K562 (cell line): ENCODE data around the gene ARMC9. TPM values are rescaled to one million over a fixed set of nuclear protein-coding genes. Genes with fewer than 3 reads are reported as not detected.

ENCODE experiments used
- ATAC-seq: fragments of 200-7000 bp; cut with Tn5 transposase; 3 replicates; pipeline ENCODE4 v1.9.1; 2020; ENCODE audit warnings: moderate library complexity
- BruUV-seq: library from RNA; stranded (reverse); fragments of 400-500 nt; replicated peaks from 2 replicates; lab custom pipeline; 2021; lab: Mats Ljungman, UMichigan
- CTCF ChIA-PET: fragments of 300-600 bp; formaldehyde crosslinking; extraction: SDS; loops from one replicate; lab custom pipeline; 2021; ENCODE audit warnings: low intra/inter-chr PET ratio; lab: Yijun Ruan, JAX
- POLR2A ChIA-PET: fragments of 300-600, 350-650 bp; sonication (Branson Sonifier 250); formaldehyde crosslinking; extraction: SDS; loops from one replicate; lab custom pipeline; 2021; ENCODE audit warnings: antibody characterized with exemption, inconsistent platforms; lab: Yijun Ruan, JAX
- DNase-seq, 4 experiments: peaks; one replicate each; pipeline versions ENCODE4 v3.0.0 to v3.0.0-alpha.2; 2011 to 2018; ENCODE audit warnings: low spot score in 3 of 4, mixed read lengths in 3 of 4; ENCODE audit errors: extremely low read depth in 1 of 4
- FAIRE-seq: peaks from 2 replicates; lab custom pipeline; 2011; peaks lifted over from hg19 to GRCh38; lab: Jason Lieb, UNC
- H2AFZ ChIP-seq: 2 replicates; pipeline ENCODE4 v1.6.0; 2011; ENCODE audit warnings: low read depth, low read length, control low read depth, inconsistent platforms
- H3K27ac ChIP-seq: fragments of 200-600 bp; 3 replicates; pipeline ENCODE4 v1.8.0; 2011; ENCODE audit warnings: low read depth, mild to moderate bottlenecking, control low read depth, inconsistent platforms, low read length, moderate library complexity, mixed read lengths; ENCODE audit errors: extremely low read depth
- H3K27me3 ChIP-seq, 2 experiments: fragments of 300-600 bp in 1 of 2; 2 replicates in 1 of 2; 3 replicates in 1 of 2; pipeline versions ENCODE4 v1.6.0 to v1.8.0; 2011; ENCODE audit warnings: inconsistent platforms in 2 of 2, low read length in 2 of 2, mild to moderate bottlenecking in 1 of 2, mixed read lengths in 1 of 2, moderate library complexity in 1 of 2; ENCODE audit not compliant: control insufficient read depth in 2 of 2, insufficient read depth in 2 of 2
- H3K36me3 ChIP-seq: fragments of 300-600 bp; 3 replicates; pipeline ENCODE4 v1.8.0; 2011; ENCODE audit warnings: mild to moderate bottlenecking, low read length, inconsistent platforms; ENCODE audit not compliant: control insufficient read depth, insufficient read depth
- H3K4me1 ChIP-seq, 2 experiments: fragments of 200-600 bp in 1 of 2; replicated peaks in 1 of 2; 2 replicates in 1 of 2; 3 replicates in 1 of 2; pipeline versions ENCODE4 v1.5.1 to v1.8.0; 2011; ENCODE audit warnings: inconsistent platforms in 2 of 2, low read length in 2 of 2, mild to moderate bottlenecking in 1 of 2, mixed read lengths in 1 of 2, moderate library complexity in 1 of 2; ENCODE audit not compliant: control insufficient read depth in 2 of 2, insufficient read depth in 2 of 2
- H3K4me2 ChIP-seq: 2 replicates; pipeline ENCODE4 v1.6.1; 2011; ENCODE audit warnings: low read length, control low read depth, inconsistent platforms, mixed read lengths; ENCODE audit not compliant: insufficient read depth
- H3K4me3 ChIP-seq: fragments of 200-600 bp; sonication (generic), shearing (Covaris generic); 2 replicates; pipeline ENCODE4 v1.5.1; 2016; ENCODE audit warnings: control low read depth, inconsistent platforms
- H3K79me2 ChIP-seq: fragments of 200-600 bp; 3 replicates; pipeline ENCODE4 v1.8.0; 2011; ENCODE audit warnings: low read length, inconsistent platforms; ENCODE audit not compliant: control insufficient read depth, insufficient read depth
- H3K9ac ChIP-seq, 2 experiments: 2 replicates each; pipeline versions ENCODE4 v1.6.0 to v1.6.1; 2011; ENCODE audit warnings: low read depth in 2 of 2, low read length in 2 of 2, control low read depth in 1 of 2, inconsistent platforms in 1 of 2, mild to moderate bottlenecking in 1 of 2, mixed read lengths in 1 of 2; ENCODE audit not compliant: insufficient read depth in 1 of 2
- H3K9me1 ChIP-seq: one replicate; pipeline ENCODE4 v1.6.0; 2011; ENCODE audit warnings: inconsistent platforms, mild to moderate bottlenecking, low read length, moderate library complexity; ENCODE audit not compliant: control insufficient read depth, insufficient read depth
- H3K9me3 ChIP-seq: replicated peaks from 2 replicates; pipeline ENCODE4 v1.5.1; 2011; ENCODE audit warnings: low read depth, low read length, inconsistent platforms; ENCODE audit not compliant: control insufficient read depth, insufficient read depth
- H4K20me1 ChIP-seq: replicated peaks from 2 replicates; pipeline ENCODE4 v1.6.1; 2011; ENCODE audit warnings: low read length, inconsistent platforms, mixed read lengths; ENCODE audit not compliant: control insufficient read depth, insufficient read depth
- MEF2D ChIP-seq: conservative IDR thresholded peaks from 2 replicates; pipeline ENCODE4 v1.6.1; 2016; ENCODE audit warnings: low read depth, missing genetic modification characterization, missing compliant biosample characterization
- PCBP1 ChIP-seq: fragments of 200-400 bp; formaldehyde crosslinking; IDR thresholded peaks from 2 replicates; pipeline ENCODE4 v1.6.1; 2018; ENCODE audit warnings: mild to moderate bottlenecking, low read depth, low read length; ENCODE audit not compliant: poor library complexity, severe bottlenecking
- PRPF4 ChIP-seq: fragments of 200-400 bp; formaldehyde crosslinking; IDR thresholded peaks from one replicate; pipeline ENCODE4 v1.6.1; 2017; ENCODE audit warnings: low read length, low read depth, mild to moderate bottlenecking; ENCODE audit not compliant: insufficient read depth, poor library complexity, severe bottlenecking
- RBM25 ChIP-seq: fragments of 200-400 bp; formaldehyde crosslinking; IDR thresholded peaks from 2 replicates; pipeline ENCODE4 v1.6.1; 2018; ENCODE audit warnings: low read length, low read depth, moderate library complexity; ENCODE audit not compliant: severe bottlenecking
- SOX6 ChIP-seq: fragments of 450-650 bp; IDR thresholded peaks from 2 replicates; pipeline ENCODE4 v1.6.1; 2014; ENCODE audit warnings: mild to moderate bottlenecking
- XRCC4 ChIP-seq: IDR thresholded peaks from one replicate; pipeline ENCODE4 v1.6.1; 2011; ENCODE audit not compliant: insufficient read depth, insufficient read length; ENCODE audit errors: extremely low read depth
- WGBS: fragments of 100-300 bp; shearing (Covaris generic); methylation state at CpG from one replicate; pipeline ENCODE4 v1.1.6; 2016; ENCODE audit warnings: low coverage, mixed read lengths; ENCODE audit not compliant: insufficient coverage; ENCODE audit errors: missing lambda C conversion rate; 5-methylcytosine and 5-hydroxymethylcytosine counted together
- in situ Hi-C: fragments of 300-500 bp; cut with MboI; formaldehyde crosslinking; loops from 4 replicates; pipeline ENCODE4 v1.15.0; 2018; ENCODE audit warnings: inconsistent platforms, mixed read lengths
- intact Hi-C: fragments of 100-400 bp; cut with micrococcal nuclease; formaldehyde crosslinking; loops from 2 replicates; pipeline ENCODE4 v1.14.2; 2022
- polyA plus RNA-seq, 8 experiments: library from polyadenylated mRNA; depleted of rRNA in 4 of 8; stranded (reverse) in 5 of 8; unstranded in 3 of 8; fragments of >200 nt; fragmentation: Nextera tagmentation in 2 of 8; fragmentation: Illumina TruSeq in 1 of 8; extraction: Ambion mirVana in 2 of 8; extraction: Trizol in 1 of 8; gene quantifications; 2 replicates each; pipeline versions ENCODE4 v1.2.1 to v1.2.3, GENCODE V29; 2011 to 2014; ENCODE audit warnings: inconsistent platforms in 1 of 8, missing spikeins in 1 of 8
- total RNA-seq, 7 experiments: library from RNA; depleted of rRNA in 6 of 7; stranded (reverse); fragments of >200 nt in 6 of 7; fragmentation: Illumina TruSeq in 2 of 7; extraction: Trizol in 2 of 7; gene quantifications; 2 replicates each; pipeline versions ENCODE4 v1.2.1 to v1.2.3, GENCODE V29; 2011 to 2021; ENCODE audit warnings: low replicate concordance in 1 of 7
- TF ChIP-seq, protein P1 (sequence below): fragments of 250-450 bp; sonication (Bioruptor Pico); IDR thresholded peaks from 2 replicates; pipeline ENCODE4 v1.8.0; 2021; ENCODE audit warnings: moderate library complexity, mild to moderate bottlenecking, inconsistent platforms
- TF ChIP-seq, protein P2 (sequence below): fragments of 450-650 bp; IDR thresholded peaks from 2 replicates; pipeline ENCODE4 v1.7.1; 2018; ENCODE audit warnings: mild to moderate bottlenecking, low read depth; ENCODE audit not compliant: partially characterized antibody

Gene ARMC9
- total and polyA plus RNA-seq, 9 of the 15 experiments (the other 6 are each of a cell fraction or from before 2014, with no cell fraction given), result 0.36 to 2.3 (median 1.1) TPM

DNA sequence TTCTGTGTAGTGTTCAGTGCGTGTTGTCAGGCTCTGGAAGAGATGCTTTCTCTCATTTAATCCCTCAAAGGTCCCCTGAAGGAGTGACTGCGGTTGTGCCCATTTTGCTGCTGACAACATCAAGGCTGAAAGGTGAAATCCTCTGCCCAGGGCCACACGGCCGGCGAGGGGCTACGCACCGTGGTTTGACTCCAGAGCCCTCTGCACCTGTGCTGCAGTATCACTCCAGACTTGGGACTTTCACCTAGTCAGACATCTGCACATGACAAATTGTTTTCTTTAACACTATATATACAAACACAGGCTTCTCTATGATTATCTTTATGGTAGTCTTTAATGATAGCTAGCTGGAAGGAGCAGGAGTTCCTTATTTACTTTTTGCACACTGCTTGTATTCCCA is 90.2 kb downstream of the ARMC9 start:
- Histone ChIP-seq H3K4me3 (no peak overlapping the region), H3K27me3 (peaks cover 2 to 19% of the 10 kb centered on the region in 2 experiments; a peak in 3 of 5 replicates), H3K36me3 (no peaks in the 10 kb centered on the region), H3K9ac (no peak overlapping the region), H3K79me2 (no peaks in the 10 kb centered on the region), H2AFZ (no peak overlapping the region), H3K4me1 (no peaks in the 10 kb centered on the region), H3K9me1 (no peaks in the 10 kb centered on the region), H4K20me1 (no peaks in the 10 kb centered on the region), H3K27ac (no peak overlapping the region), H3K9me3 (no peaks in the 10 kb centered on the region), H3K4me2 (no peak overlapping the region)
- BruUV-seq, result no TSS peak
- ChIA-PET CTCF (no interaction called here), POLR2A (interaction anchor here (0.6 kb wide), 1 partner anchor 77 kb away, joined by 3 read pairs; no protein-coding TSS in a partner anchor)
- intact Hi-C loops (no loop called here), in situ Hi-C loops (no loop called here)
- TF ChIP-seq XRCC4, result no peak
- TF ChIP-seq, protein P1, sequence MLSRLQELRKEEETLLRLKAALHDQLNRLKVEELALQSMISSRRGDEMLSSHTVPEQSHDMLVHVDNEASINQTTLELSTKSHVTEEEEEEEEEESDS (CRISPR knock-in tag), result no peak
- no peak for TF ChIP-seq SOX6
- TF ChIP-seq PCBP1, result no peak
- TF ChIP-seq MEF2D (tag), result no peak
- peak; percentile 9 for TF ChIP-seq RBM25
- TF ChIP-seq, protein P2, sequence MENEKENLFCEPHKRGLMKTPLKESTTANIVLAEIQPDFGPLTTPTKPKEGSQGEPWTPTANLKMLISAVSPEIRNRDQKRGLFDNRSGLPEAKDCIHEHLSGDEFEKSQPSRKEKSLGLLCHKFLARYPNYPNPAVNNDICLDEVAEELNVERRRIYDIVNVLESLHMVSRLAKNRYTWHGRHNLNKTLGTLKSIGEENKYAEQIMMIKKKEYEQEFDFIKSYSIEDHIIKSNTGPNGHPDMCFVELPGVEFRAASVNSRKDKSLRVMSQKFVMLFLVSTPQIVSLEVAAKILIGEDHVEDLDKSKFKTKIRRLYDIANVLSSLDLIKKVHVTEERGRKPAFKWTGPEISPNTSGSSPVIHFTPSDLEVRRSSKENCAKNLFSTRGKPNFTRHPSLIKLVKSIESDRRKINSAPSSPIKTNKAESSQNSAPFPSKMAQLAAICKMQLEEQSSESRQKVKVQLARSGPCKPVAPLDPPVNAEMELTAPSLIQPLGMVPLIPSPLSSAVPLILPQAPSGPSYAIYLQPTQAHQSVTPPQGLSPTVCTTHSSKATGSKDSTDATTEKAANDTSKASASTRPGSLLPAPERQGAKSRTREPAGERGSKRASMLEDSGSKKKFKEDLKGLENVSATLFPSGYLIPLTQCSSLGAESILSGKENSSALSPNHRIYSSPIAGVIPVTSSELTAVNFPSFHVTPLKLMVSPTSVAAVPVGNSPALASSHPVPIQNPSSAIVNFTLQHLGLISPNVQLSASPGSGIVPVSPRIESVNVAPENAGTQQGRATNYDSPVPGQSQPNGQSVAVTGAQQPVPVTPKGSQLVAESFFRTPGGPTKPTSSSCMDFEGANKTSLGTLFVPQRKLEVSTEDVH, result no peak
- no peak for TF ChIP-seq PRPF4
- no peak for ATAC-seq
- WGBS, result 2% methylated on average over 7 of the region's 7 CpGs
- DNase-seq, result no peak
- FAIRE-seq, result no peak
